Transverse colon (tissue), 4 donors: ENCODE data around the gene PCDHB9. TPM values are rescaled to one million over a fixed set of nuclear protein-coding genes. Genes with fewer than 3 reads are reported as not detected.
"Not testable (repeated sequence)": the region's sequence is repeated elsewhere in the genome, so short reads cannot be mapped to it uniquely, and the experiment has no call there.

ENCODE experiments used
- DNase-seq: peaks from one replicate; pipeline ENCODE4 v3.0.0-alpha.2; 2019
- H3K27ac ChIP-seq, 4 donors: fragments of 200-600 bp; sonication (generic); 2 replicates each; pipeline ENCODE4 v1.5.1; 2016 to 2018; ENCODE audit warnings: inconsistent platforms in 4 of 4
- H3K27me3 ChIP-seq: fragments of 200-600 bp; sonication (generic); 2 replicates; pipeline ENCODE4 v1.5.1; 2017; ENCODE audit warnings: inconsistent platforms
- H3K36me3 ChIP-seq, 4 donors: fragments of 200-600 bp; sonication (generic); 2 replicates each; pipeline ENCODE4 v1.5.1; 2017 to 2019; ENCODE audit warnings: inconsistent platforms in 4 of 4
- H3K4me1 ChIP-seq, 4 donors: fragments of 200-600 bp; sonication (generic); 2 replicates each; pipeline ENCODE4 v1.5.1; 2017 to 2020; ENCODE audit warnings: inconsistent platforms in 4 of 4
- H3K4me3 ChIP-seq, 4 donors: fragments of 200-600 bp; sonication (generic); 1 replicate in 1 of 4; 2 replicates in 3 of 4; pipeline versions ENCODE4 v1.5.1 to v1.6.1; 2017 to 2019; ENCODE audit warnings: inconsistent platforms in 4 of 4
- H3K9me3 ChIP-seq, 2 donors: fragments of 200-600 bp; sonication (generic); 2 replicates each; pipeline ENCODE4 v1.5.1; 2017 to 2019; ENCODE audit warnings: inconsistent platforms in 2 of 2
- CTCF ChIP-seq, 5 experiments: fragments of 200-600 bp in 3 of 5; fragments of 450-650 bp in 2 of 5; sonication (generic) in 3 of 5; IDR thresholded peaks; 1 replicate in 2 of 5; 2 replicates in 3 of 5; pipeline ENCODE4 v1.5.1; 2016 to 2017; ENCODE audit warnings: antibody characterized with exemption in 5 of 5, inconsistent platforms in 3 of 5, mild to moderate bottlenecking in 2 of 5, moderate library complexity in 1 of 5
- POLR2AphosphoS5 ChIP-seq, 3 donors: sonication (generic); formaldehyde crosslinking; IDR thresholded peaks; one replicate each; pipeline ENCODE4 v1.6.1; 2016; ENCODE audit warnings: antibody characterized with exemption in 3 of 3
- WGBS, 2 donors: methylation state at CpG; one replicate each; pipeline ENCODE4 v1.1.5; 2018; ENCODE audit warnings: low coverage in 1 of 2; 5-methylcytosine and 5-hydroxymethylcytosine counted together
- in situ Hi-C, 4 donors: fragments of 200-750 bp; cut with MboI; loops; one replicate each; pipeline versions ENCODE4 v1.15.0 to v1.15.1; 2017; ENCODE audit warnings: low sequenced_read_pairs in 3 of 4, low pct_ligation_motif_present in 1 of 4, low pct_unique_long_range_greater_than_20kb in 1 of 4
- intact Hi-C: fragments of 100-400 bp; cut with DNase I; formaldehyde crosslinking; loops from one replicate; pipeline ENCODE4 v1.15.1; 2023; ENCODE audit warnings: low total_unique reads
- total RNA-seq, 4 donors: library from RNA; depleted of rRNA; stranded (reverse); fragments of >200 nt; gene quantifications; one replicate each; pipeline ENCODE4 v1.1.0, GENCODE V29; 2016

Gene PCDHB9
- total RNA-seq, 4 donors from 2014 or later: 0.40 to 1.6 (median 0.64) TPM; not detected in 1

GRCh38 chr5:141213656-141214339, 26.8 kb downstream of the PCDHB9 start, which contains the start of gene PCDHB13:
Gene PCDHB13, plus strand, starts transcription at chr5:141213919. Its CDS starts 205 bp downstream, at chr5:141214124.
- H3K27me3 ChIP-seq, H3K36me3 ChIP-seq, H3K4me1 ChIP-seq, H3K27ac ChIP-seq, intact Hi-C loops, H3K4me3 ChIP-seq: not testable (repeated sequence)
- TF ChIP-seq CTCF (IDR thresholded peaks at IDR 0.05): peak; percentile 19 to 52 (median 29)
- peaks cover 20 to 64% of the 10 kb centered on the region in 2 donors for H3K9me3 ChIP-seq
- in situ Hi-C loops: loop anchor here (25.0 kb wide), 2 partner anchors 174 to 349 kb away; partner anchors contain the start of genes PCDHGA7 (in 1 of the 4), PCDHGA8 (in 1 of the 4), PCDHGB4 (in 1 of the 4) and PCDHGB5 (in 1 of the 4)
- peak; percentile 50 for DNase-seq
- 33 to 36% methylated on average over 4 to 15 of the region's 18 CpGs for WGBS, 2 donors

GRCh38 chr5:141214583-141214982, 27.6 kb downstream of the PCDHB9 start:
- H3K4me1 ChIP-seq, H3K27ac ChIP-seq, H3K4me3 ChIP-seq, H3K27me3 ChIP-seq, H3K36me3 ChIP-seq, intact Hi-C loops, DNase-seq: not testable (repeated sequence)
- 86 to 100% methylated on average over 1 to 12 of the region's 12 CpGs for WGBS, 2 donors
- in situ Hi-C loops: loop anchor here (25.0 kb wide), 2 partner anchors 173 to 348 kb away; partner anchors contain the start of genes PCDHGA7 (in 1 of the 4), PCDHGA8 (in 1 of the 4), PCDHGB4 (in 1 of the 4) and PCDHGB5 (in 1 of the 4)
- H3K9me3 ChIP-seq: peaks cover 20 to 64% of the 10 kb centered on the region in 2 donors

- WGBS, 2 donors: 72% methylated on average over 24 of the region's 40 CpGs; no CpG with 5 or more reads in 1 of the 2 donors
- not testable (repeated sequence) for H3K36me3 ChIP-seq
Observed at GRCh38 chr5:141215504-141215903, 28.5 kb downstream of the PCDHB9 start.

GRCh38 chr5:141216035-141216434, 29.1 kb downstream of the PCDHB9 start:
- H3K36me3 ChIP-seq, H3K4me1 ChIP-seq, intact Hi-C loops, DNase-seq, H3K27ac ChIP-seq, H3K4me3 ChIP-seq, H3K27me3 ChIP-seq: not testable (repeated sequence)
- peaks cover 28 to 61% of the 10 kb centered on the region in 2 donors for H3K9me3 ChIP-seq
- WGBS, 2 donors: 50 to 77% methylated on average over 1 to 24 of the region's 26 CpGs
- in situ Hi-C loops: loop anchor here (25.0 kb wide), 2 partner anchors 171 to 346 kb away; partner anchors contain the start of genes PCDHGA7 (in 1 of the 4), PCDHGA8 (in 1 of the 4), PCDHGB4 (in 1 of the 4) and PCDHGB5 (in 1 of the 4)

More at GRCh38 chr5:141215504-141215903, 28.5 kb downstream of the PCDHB9 start:
- H3K27me3 ChIP-seq, H3K4me3 ChIP-seq, H3K27ac ChIP-seq, DNase-seq, H3K4me1 ChIP-seq, intact Hi-C loops: not testable (repeated sequence)
- in situ Hi-C loops: loop anchor here (25.0 kb wide), 2 partner anchors 172 to 347 kb away; partner anchors contain the start of genes PCDHGA7 (in 1 of the 4), PCDHGA8 (in 1 of the 4), PCDHGB4 (in 1 of the 4) and PCDHGB5 (in 1 of the 4)
- peaks cover 28 to 64% of the 10 kb centered on the region in 2 donors for H3K9me3 ChIP-seq

- 28 to 45% methylated on average over 10 to 15 of the region's 15 CpGs for WGBS, 2 donors
- no peaks in the 10 kb centered on the region for H3K27me3 ChIP-seq
- peaks cover 0 to 2% (median 0%) of the 10 kb centered on the region in 4 donors for H3K4me1 ChIP-seq
- intact Hi-C loops: no loop called here
- in situ Hi-C loops: loop anchor here (25.0 kb wide), 2 partner anchors 164 to 339 kb away; partner anchors contain the start of genes PCDHGA7 (in 1 of the 4), PCDHGA8 (in 1 of the 4), PCDHGB4 (in 1 of the 4) and PCDHGB5 (in 1 of the 4)
- H3K4me3 ChIP-seq: peak within 1 kb of the TSS in 1 of 4 donors; percentile 28
- DNase-seq: no peak
- no peak within 1 kb of the TSS for H3K27ac ChIP-seq
- H3K9me3 ChIP-seq: peaks cover 44 to 68% of the 10 kb centered on the region in 2 donors
- no peaks in the 10 kb centered on the region for H3K36me3 ChIP-seq
- TF ChIP-seq CTCF (IDR thresholded peaks at IDR 0.05) (peak in 2 of 5 experiments; percentile 6 to 16), POLR2AphosphoS5 (IDR thresholded peaks at IDR 0.05) (no peak)
Observed at GRCh38 chr5:141223112-141223783, 36.3 kb downstream of the PCDHB9 start, which contains the start of gene PCDHB14. Gene PCDHB14, plus strand, starts transcription at chr5:141223343. Its CDS starts 163 bp downstream, at chr5:141223506.

- H3K4me1 ChIP-seq, H3K4me3 ChIP-seq, H3K27ac ChIP-seq, intact Hi-C loops, H3K27me3 ChIP-seq, H3K36me3 ChIP-seq, DNase-seq: not testable (repeated sequence)
- in situ Hi-C loops: loop anchor here (25.0 kb wide), 2 partner anchors 162 to 337 kb away; partner anchors contain the start of genes PCDHGA7 (in 1 of the 4), PCDHGA8 (in 1 of the 4), PCDHGB4 (in 1 of the 4) and PCDHGB5 (in 1 of the 4)
- WGBS, 2 donors: 59% methylated on average over 17 of the region's 40 CpGs; no CpG with 5 or more reads in 1 of the 2 donors
- peaks cover 47 to 62% of the 10 kb centered on the region in 2 donors for H3K9me3 ChIP-seq
Observed at GRCh38 chr5:141224844-141225243, 37.9 kb downstream of the PCDHB9 start.

GRCh38 chr5:141225421-141225820, 38.5 kb downstream of the PCDHB9 start:
- intact Hi-C loops, in situ Hi-C loops, H3K27me3 ChIP-seq, H3K36me3 ChIP-seq, H3K4me3 ChIP-seq, DNase-seq, H3K4me1 ChIP-seq, H3K27ac ChIP-seq: not testable (repeated sequence)
- WGBS, 2 donors: 48 to 100% methylated on average over 1 to 15 of the region's 30 CpGs
- peaks cover 44 to 62% of the 10 kb centered on the region in 2 donors for H3K9me3 ChIP-seq
